ENCODE data around the gene PTPRB.

Gene PTPRB

GRCh38 chr12:70571029-70571428, 66.2 kb downstream of the PTPRB start:
- Histone ChIP-seq H3K4me3 (ENCODE audit: low read depth, low read length) (no peak overlapping the region), H3K36me3 (ENCODE audit: control insufficient read depth in 2 of 2, insufficient read depth in 1 of 2, low read length in 2 of 2) (no peaks in the 10 kb centered on the region), H3K4me1 (ENCODE audit: control insufficient read depth, insufficient read depth, low read length) (no peaks in the 10 kb centered on the region), H3K9me3 (ENCODE audit: control insufficient read depth, insufficient read depth, low read depth, low read length) (no peaks in the 10 kb centered on the region), H3K27ac (ENCODE audit: extremely low read depth, low read depth, low read length) (no peak overlapping the region)
- ChIA-PET CTCF (interaction anchor here (0.6 kb wide), 1 partner anchor 61 kb away, joined by 3 read pairs; no protein-coding TSS in a partner anchor), POLR2A (no interaction called here)
- no peak for TF ChIP-seq ZNF571 (tag by site-specific recombination; IDR thresholded peaks at IDR 0.05)
- no peak for TF ChIP-seq ZNF341 (tag by site-specific recombination; IDR thresholded peaks at IDR 0.05; ENCODE audit: low read depth)
- TF ChIP-seq BCL11A (tag by site-specific recombination; IDR thresholded peaks at IDR 0.05; ENCODE audit: low read depth): no peak
- no peak for TF ChIP-seq GLI2 (tag by site-specific recombination; IDR thresholded peaks at IDR 0.05; ENCODE audit: borderline replicate concordance, low read depth)
- no peak for TF ChIP-seq ZNF518A (tag by site-specific recombination; conservative IDR thresholded peaks at IDR 0.05; ENCODE audit: low read depth)
- TF ChIP-seq MEIS1 (CRISPR knock-in tag; IDR thresholded peaks at IDR 0.05; ENCODE audit: borderline replicate concordance): no peak
- TF ChIP-seq AEBP2 (tag by site-specific recombination; IDR thresholded peaks at IDR 0.05; ENCODE audit: borderline replicate concordance): no peak
- no peak for TF ChIP-seq ZNF473 (tag by site-specific recombination; IDR thresholded peaks at IDR 0.05)
- no peak for TF ChIP-seq ZBTB1 (tag by site-specific recombination; IDR thresholded peaks at IDR 0.05)
- TF ChIP-seq ZNF133 (tag by site-specific recombination; IDR thresholded peaks at IDR 0.05): no peak
- TF ChIP-seq ZNF18 (tag by site-specific recombination; IDR thresholded peaks at IDR 0.05): no peak
- no peak for TF ChIP-seq ZNF366 (tag by site-specific recombination; conservative IDR thresholded peaks at IDR 0.05)

- Histone ChIP-seq H3K27ac (ENCODE audit: extremely low read depth, low read depth, low read length) (no peak overlapping the region), H3K4me1 (ENCODE audit: control insufficient read depth, insufficient read depth, low read length) (no peaks in the 10 kb centered on the region), H3K9me3 (ENCODE audit: control insufficient read depth, insufficient read depth, low read depth, low read length) (no peaks in the 10 kb centered on the region), H3K36me3 (ENCODE audit: control insufficient read depth in 2 of 2, insufficient read depth in 1 of 2, low read length in 2 of 2) (no peaks in the 10 kb centered on the region), H3K4me3 (ENCODE audit: low read depth, low read length) (no peak overlapping the region)
- CTCF ChIA-PET: interaction anchor here (0.6 to 1.3 kb wide), 2 partner anchors 15 to 661 kb away, joined by 3 to 4 read pairs; no protein-coding TSS in a partner anchor
- POLR2A ChIA-PET: no interaction called here
- TF ChIP-seq MEIS1 (CRISPR knock-in tag; IDR thresholded peaks at IDR 0.05; ENCODE audit: borderline replicate concordance) (no peak), ZSCAN30 (tag by site-specific recombination; IDR thresholded peaks at IDR 0.05) (no peak), EGR2 (tag by site-specific recombination; IDR thresholded peaks at IDR 0.05; ENCODE audit: low read depth) (no peak), SETDB1 (IDR thresholded peaks at IDR 0.05; ENCODE audit: insufficient read length, low read length) (no peak), ZNF670 (tag by site-specific recombination; IDR thresholded peaks at IDR 0.05; ENCODE audit: low read depth) (no peak), HOXA7 (CRISPR knock-in tag; IDR thresholded peaks at IDR 0.05; ENCODE audit: borderline replicate concordance) (no peak), ZNF501 (tag by site-specific recombination; IDR thresholded peaks at IDR 0.05) (no peak), TCF7L2 (IDR thresholded peaks at IDR 0.05; ENCODE audit: borderline replicate concordance, low read depth, low read length) (no peak), ZEB2 (tag by site-specific recombination; IDR thresholded peaks at IDR 0.05) (no peak), ZNF660 (tag by site-specific recombination; IDR thresholded peaks at IDR 0.05) (no peak), ZNF513 (tag by site-specific recombination; IDR thresholded peaks at IDR 0.05) (no peak), ZNF521 (tag by site-specific recombination; IDR thresholded peaks at IDR 0.05) (no peak), REPIN1 (tag by site-specific recombination; IDR thresholded peaks at IDR 0.05; ENCODE audit: low read depth) (no peak)
Observed at GRCh38 chr12:70561550-70561949, 75.7 kb downstream of the PTPRB start.

All from HEK293 (cell line).